Measurements from ENCODE around the gene SUMO1. TPM values are rescaled to one million over a fixed set of nuclear protein-coding genes. Genes with fewer than 3 reads are reported as not detected.

The SUMO1 gene
- total RNA-seq, 2 donors from 2014 or later = 61.1 to 72.1 TPM

- H3K9me3 ChIP-seq (ENCODE audit: control insufficient read depth, low read length, poor library complexity, severe bottlenecking) = no peaks in the 10 kb centered on the region
- no peaks in the 10 kb centered on the region for H3K4me1 Mint-ChIP-seq
- H3K27me3 Mint-ChIP-seq = peaks cover 24% of the 10 kb centered on the region
- H3K27ac Mint-ChIP-seq = no peak overlapping the region
- DNase-seq (no peak), ATAC-seq (no peak)
- H3K4me3 Mint-ChIP-seq = no peak overlapping the region
- H3K36me3 Mint-ChIP-seq (ENCODE audit: low read depth) = no peaks in the 10 kb centered on the region
Measured at GRCh38 chr2:202186641-202187202, 51.7 kb downstream of the SUMO1 start.

GRCh38 chr2:202185156-202185555 is 53.2 kb downstream of the SUMO1 start:
- no peak overlapping the region for H3K4me3 Mint-ChIP-seq
- DNase-seq = no peak
- H3K4me1 Mint-ChIP-seq = no peaks in the 10 kb centered on the region
- H3K36me3 Mint-ChIP-seq (ENCODE audit: low read depth) = no peaks in the 10 kb centered on the region
- no peak overlapping the region for H3K27ac Mint-ChIP-seq
- no peaks in the 10 kb centered on the region for H3K9me3 ChIP-seq (ENCODE audit: control insufficient read depth, low read length, poor library complexity, severe bottlenecking)
- peaks cover 24% of the 10 kb centered on the region for H3K27me3 Mint-ChIP-seq
- no peak for ATAC-seq

- no peak for ATAC-seq
- H3K4me3 Mint-ChIP-seq = no peak overlapping the region
Measured at GRCh38 chr2:202184557-202184956, 53.8 kb downstream of the SUMO1 start.

GRCh38 chr2:202178346-202178958 is 59.9 kb downstream of the SUMO1 start:
- H3K4me1 Mint-ChIP-seq = peaks cover 4% of the 10 kb centered on the region
- DNase-seq (peak in 1 of 3 donors; percentile 37), ATAC-seq (peak; percentile 76)
- H3K9me3 ChIP-seq (ENCODE audit: control insufficient read depth, low read length, poor library complexity, severe bottlenecking) = no peaks in the 10 kb centered on the region
- no peaks in the 10 kb centered on the region for H3K36me3 Mint-ChIP-seq (ENCODE audit: low read depth)
- no peak overlapping the region for H3K27ac Mint-ChIP-seq
- H3K27me3 Mint-ChIP-seq = peaks cover 9% of the 10 kb centered on the region
- H3K4me3 Mint-ChIP-seq = no peak overlapping the region

More at GRCh38 chr2:202184557-202184956, 53.8 kb downstream of the SUMO1 start:
- DNase-seq = no peak
- Mint-ChIP-seq H3K27me3 (peaks cover 24% of the 10 kb centered on the region), H3K4me1 (no peaks in the 10 kb centered on the region), H3K27ac (no peak overlapping the region), H3K36me3 (ENCODE audit: low read depth) (no peaks in the 10 kb centered on the region)
- no peaks in the 10 kb centered on the region for H3K9me3 ChIP-seq (ENCODE audit: control insufficient read depth, low read length, poor library complexity, severe bottlenecking)

- peak; percentile 94 for ATAC-seq
Measured at GRCh38 chr2:202172439-202173211, 65.8 kb downstream of the SUMO1 start.

GRCh38 chr2:202171241-202171825 is 67.1 kb downstream of the SUMO1 start:
- H3K36me3 Mint-ChIP-seq (ENCODE audit: low read depth) = peaks cover 2% of the 10 kb centered on the region
- peak overlapping the region; percentile 65 for H3K4me3 Mint-ChIP-seq
- H3K27ac Mint-ChIP-seq = no peak overlapping the region
- H3K9me3 ChIP-seq (ENCODE audit: control insufficient read depth, low read length, poor library complexity, severe bottlenecking) = no peaks in the 10 kb centered on the region
- DNase-seq (no peak), ATAC-seq (no peak)
- H3K27me3 Mint-ChIP-seq = peaks cover 7% of the 10 kb centered on the region
- H3K4me1 Mint-ChIP-seq = peaks cover 5% of the 10 kb centered on the region

More at GRCh38 chr2:202172439-202173211, 65.8 kb downstream of the SUMO1 start:
- peaks cover 2% of the 10 kb centered on the region for H3K36me3 Mint-ChIP-seq (ENCODE audit: low read depth)
- H3K9me3 ChIP-seq (ENCODE audit: control insufficient read depth, low read length, poor library complexity, severe bottlenecking) = no peaks in the 10 kb centered on the region
- H3K27me3 Mint-ChIP-seq = peaks cover 7% of the 10 kb centered on the region
- peaks cover 5% of the 10 kb centered on the region for H3K4me1 Mint-ChIP-seq
- H3K27ac Mint-ChIP-seq = peak overlapping the region; percentile 88
- no peak for DNase-seq
- H3K4me3 Mint-ChIP-seq = peak overlapping the region; percentile 69

- H3K9me3 ChIP-seq (ENCODE audit: control insufficient read depth, low read length, poor library complexity, severe bottlenecking) = no peaks in the 10 kb centered on the region
- no peak for DNase-seq
- H3K27me3 Mint-ChIP-seq = peaks cover 7% of the 10 kb centered on the region
- no peak overlapping the region for H3K4me3 Mint-ChIP-seq
- H3K27ac Mint-ChIP-seq = no peak overlapping the region
- no peak for ATAC-seq
- H3K4me1 Mint-ChIP-seq = peaks cover 5% of the 10 kb centered on the region
- peaks cover 2% of the 10 kb centered on the region for H3K36me3 Mint-ChIP-seq (ENCODE audit: low read depth)
Measured at GRCh38 chr2:202169832-202170424, 68.5 kb downstream of the SUMO1 start.

- DNase-seq = no peak
- Mint-ChIP-seq H3K27me3 (peaks cover 7% of the 10 kb centered on the region), H3K4me1 (peaks cover 5% of the 10 kb centered on the region), H3K4me3 (no peak overlapping the region), H3K36me3 (ENCODE audit: low read depth) (peaks cover 2% of the 10 kb centered on the region), H3K27ac (no peak overlapping the region)
- no peak for ATAC-seq
- no peaks in the 10 kb centered on the region for H3K9me3 ChIP-seq (ENCODE audit: control insufficient read depth, low read length, poor library complexity, severe bottlenecking)
Measured at GRCh38 chr2:202169131-202169530, 69.3 kb downstream of the SUMO1 start.

- Mint-ChIP-seq H3K4me3 (no peak overlapping the region), H3K36me3 (ENCODE audit: low read depth) (peaks cover 1% of the 10 kb centered on the region), H3K4me1 (peaks cover 4% of the 10 kb centered on the region), H3K27ac (no peak overlapping the region), H3K27me3 (peaks cover 3% of the 10 kb centered on the region)
- ATAC-seq = no peak
- DNase-seq = no peak
- H3K9me3 ChIP-seq (ENCODE audit: control insufficient read depth, low read length, poor library complexity, severe bottlenecking) = no peaks in the 10 kb centered on the region
Measured at GRCh38 chr2:202165945-202166344, 72.5 kb downstream of the SUMO1 start.

- no peaks in the 10 kb centered on the region for H3K9me3 ChIP-seq (ENCODE audit: control insufficient read depth, low read length, poor library complexity, severe bottlenecking)
- no peak overlapping the region for H3K4me3 Mint-ChIP-seq
- H3K27ac Mint-ChIP-seq = no peak overlapping the region
- no peaks in the 10 kb centered on the region for H3K36me3 Mint-ChIP-seq (ENCODE audit: low read depth)
- ATAC-seq = no peak
- H3K4me1 Mint-ChIP-seq = peaks cover 2% of the 10 kb centered on the region
- H3K27me3 Mint-ChIP-seq = no peaks in the 10 kb centered on the region
- DNase-seq = no peak
Measured at GRCh38 chr2:202165208-202165607, 73.2 kb downstream of the SUMO1 start.

GRCh38 chr2:202164411-202164810 is 74.0 kb downstream of the SUMO1 start:
- H3K27ac Mint-ChIP-seq = no peak overlapping the region
- H3K36me3 Mint-ChIP-seq (ENCODE audit: low read depth) = no peaks in the 10 kb centered on the region
- H3K4me1 Mint-ChIP-seq = peaks cover 2% of the 10 kb centered on the region
- DNase-seq (no peak), ATAC-seq (no peak)
- no peaks in the 10 kb centered on the region for H3K9me3 ChIP-seq (ENCODE audit: control insufficient read depth, low read length, poor library complexity, severe bottlenecking)
- H3K4me3 Mint-ChIP-seq = no peak overlapping the region
- no peaks in the 10 kb centered on the region for H3K27me3 Mint-ChIP-seq

GRCh38 chr2:202161151-202161835 is 77.1 kb downstream of the SUMO1 start:
- Mint-ChIP-seq H3K27me3 (peaks cover 17% of the 10 kb centered on the region), H3K36me3 (ENCODE audit: low read depth) (no peaks in the 10 kb centered on the region), H3K4me3 (no peak overlapping the region), H3K27ac (no peak overlapping the region), H3K4me1 (peaks cover 2% of the 10 kb centered on the region)
- no peaks in the 10 kb centered on the region for H3K9me3 ChIP-seq (ENCODE audit: control insufficient read depth, low read length, poor library complexity, severe bottlenecking)
- DNase-seq (no peak), ATAC-seq (no peak)

Data from T-helper 17 cell (primary cell).